BJ (cell line): Measurements from ENCODE around the gene PELI2. TPM values are rescaled to one million over a fixed set of nuclear protein-coding genes. Genes with fewer than 3 reads are reported as not detected.

Experiments used
- CTCF ChIA-PET: fragments of 350-600 bp; formaldehyde crosslinking; extraction: SDS; loops from one replicate; lab custom pipeline; 2021; ENCODE audit warnings: antibody characterized with exemption, inconsistent platforms; lab: Yijun Ruan, JAX
- POLR2A ChIA-PET: fragments of 300-600 bp; sonication (Branson Sonifier 250); formaldehyde crosslinking; extraction: SDS; loops from one replicate; lab custom pipeline; 2021; ENCODE audit warnings: antibody characterized with exemption; lab: Charles Lee
- DNase-seq: peaks from one replicate; pipeline ENCODE4 v3.0.0-alpha.2; 2011; ENCODE audit warnings: low read depth
- H3K27me3 ChIP-seq: 2 replicates; pipeline ENCODE4 v1.6.0; 2011; ENCODE audit warnings: low read length; ENCODE audit not compliant: control insufficient read depth, insufficient read depth
- H3K36me3 ChIP-seq: 2 replicates; pipeline ENCODE4 v1.5.1; 2011; ENCODE audit warnings: low read length; ENCODE audit not compliant: control insufficient read depth, insufficient read depth
- H3K4me3 ChIP-seq: 2 replicates; pipeline ENCODE4 v1.5.1; 2011; ENCODE audit warnings: low read depth, mild to moderate bottlenecking, control low read depth, low read length
- CTCF ChIP-seq: IDR thresholded peaks from 2 replicates; pipeline ENCODE4 v1.5.1; 2011; ENCODE audit warnings: low read depth, mild to moderate bottlenecking, control low read depth, inconsistent platforms, low read length, moderate library complexity; ENCODE audit not compliant: insufficient read depth
- polyA plus RNA-seq: library from polyadenylated mRNA; depleted of rRNA; stranded (reverse); fragments of >200 nt; gene quantifications from 2 replicates; pipeline ENCODE4 v1.2.3, GENCODE V29; 2011

PELI2 gene
- polyA plus RNA-seq, 1 experiment, result 10.5 TPM

GRCh38 chr14:56273951-56274350 is 155.7 kb downstream of the PELI2 start:
- TF ChIP-seq CTCF, result no peak
- CTCF ChIA-PET, result interaction anchor here (0.6 to 2.2 kb wide), 4 partner anchors 11 to 542 kb away, joined by 3 to 8 read pairs (median 4); no protein-coding TSS in a partner anchor
- Histone ChIP-seq H3K27me3 (no peaks in the 10 kb centered on the region), H3K36me3 (no peaks in the 10 kb centered on the region), H3K4me3 (no peak overlapping the region)
- DNase-seq, result no peak
- POLR2A ChIA-PET, result no interaction called here

- no peak overlapping the region for H3K4me3 ChIP-seq
These were observed 156.3 kb downstream of the PELI2 start for GRCh38 chr14:56274556-56274955.

GRCh38 chr14:56276108-56276507 is 157.9 kb downstream of the PELI2 start:
- CTCF ChIA-PET, result no interaction called here
- no peaks in the 10 kb centered on the region for H3K27me3 ChIP-seq
- DNase-seq, result no peak
- POLR2A ChIA-PET, result no interaction called here
- no peaks in the 10 kb centered on the region for H3K36me3 ChIP-seq
- no peak for TF ChIP-seq CTCF
- no peak overlapping the region for H3K4me3 ChIP-seq

More at GRCh38 chr14:56274556-56274955, 156.3 kb downstream of the PELI2 start:
- TF ChIP-seq CTCF, result no peak
- ChIA-PET CTCF (interaction anchor here (0.9 to 2.2 kb wide), 2 partner anchors 10 to 66 kb away, joined by 3 to 8 read pairs; no protein-coding TSS in a partner anchor), POLR2A (no interaction called here)
- H3K27me3 ChIP-seq, result no peaks in the 10 kb centered on the region
- no peaks in the 10 kb centered on the region for H3K36me3 ChIP-seq
- DNase-seq, result no peak

- POLR2A ChIA-PET, result no interaction called here
- Histone ChIP-seq H3K4me3 (no peak overlapping the region), H3K27me3 (no peaks in the 10 kb centered on the region), H3K36me3 (no peaks in the 10 kb centered on the region)
- TF ChIP-seq CTCF, result no peak
- CTCF ChIA-PET, result no interaction called here
- DNase-seq, result no peak
These were observed 160.2 kb downstream of the PELI2 start for GRCh38 chr14:56278383-56278782.

GRCh38 chr14:56280843-56281242 is 162.6 kb downstream of the PELI2 start:
- ChIA-PET POLR2A (no interaction called here), CTCF (no interaction called here)

More at GRCh38 chr14:56280843-56281242, 162.6 kb downstream of the PELI2 start:
- 0 out of 2 replicates have a peak, but pooled peaks have one; percentile 3 for TF ChIP-seq CTCF
- H3K27me3 ChIP-seq, result no peaks in the 10 kb centered on the region
- H3K4me3 ChIP-seq, result no peak overlapping the region
- DNase-seq, result no peak
- no peaks in the 10 kb centered on the region for H3K36me3 ChIP-seq
